Endothelial cell of umbilical vein (primary cell): ENCODE results near the gene U2AF2. TPM values are rescaled to one million over a fixed set of nuclear protein-coding genes. Genes with fewer than 3 reads are reported as not detected.

Experiments
- BruUV-seq: library from RNA; stranded (reverse); fragments of 400-500 nt; replicated peaks from 2 replicates; lab custom pipeline; 2021; lab: Mats Ljungman, UMichigan
- CTCF ChIA-PET: fragments of 300-600, 350-600 bp; sonication (Branson Sonifier 250); formaldehyde crosslinking; loops from one replicate; lab custom pipeline; 2021; ENCODE audit warnings: antibody characterized with exemption, inconsistent platforms; lab: Charles Lee
- POLR2A ChIA-PET: fragments of 300-600, 350-600 bp; sonication (Branson Sonifier 250); formaldehyde crosslinking; loops from one replicate; lab custom pipeline; 2021; ENCODE audit warnings: antibody characterized with exemption, inconsistent platforms; lab: Charles Lee
- DNase-seq: peaks from one replicate; pipeline ENCODE4 v3.0.0-alpha.2; 2011; ENCODE audit warnings: low read depth, low spot score
- FAIRE-seq: peaks from 2 replicates; lab custom pipeline; 2011; peaks lifted over from hg19 to GRCh38; lab: Jason Lieb, UNC
- H2AFZ ChIP-seq: 2 replicates; pipeline ENCODE4 v1.6.0; 2012; ENCODE audit warnings: low read depth, low read length, control low read depth, inconsistent platforms
- H3K27ac ChIP-seq: 2 replicates; pipeline ENCODE4 v1.5.1; 2011; ENCODE audit warnings: low read depth, mild to moderate bottlenecking, control low read depth, low read length, moderate library complexity; ENCODE audit not compliant: insufficient read depth
- H3K27me3 ChIP-seq, 2 experiments: 2 replicates each; pipeline versions ENCODE4 v1.6.0 to v1.6.1; 2011; ENCODE audit warnings: low read length in 2 of 2, mixed read lengths in 1 of 2; ENCODE audit not compliant: control insufficient read depth in 2 of 2, insufficient read depth in 2 of 2
- H3K36me3 ChIP-seq, 2 experiments: 2 replicates in 1 of 2; 3 replicates in 1 of 2; pipeline ENCODE4 v1.5.1; 2011; ENCODE audit warnings: low read length in 2 of 2, mild to moderate bottlenecking in 1 of 2, moderate library complexity in 1 of 2; ENCODE audit not compliant: control insufficient read depth in 2 of 2, insufficient read depth in 2 of 2; ENCODE audit errors: extremely low read depth in 1 of 2
- H3K4me1 ChIP-seq: 3 replicates; pipeline ENCODE4 v1.5.1; 2011; ENCODE audit warnings: mild to moderate bottlenecking, low read length; ENCODE audit not compliant: control insufficient read depth, insufficient read depth; ENCODE audit errors: extremely low read depth
- H3K4me2 ChIP-seq: 2 replicates; pipeline ENCODE4 v1.6.1; 2011; ENCODE audit warnings: low read length, control low read depth, mixed read lengths; ENCODE audit not compliant: insufficient read depth
- H3K4me3 ChIP-seq, 3 experiments: fragments of 200-600 bp in 1 of 3; sonication (generic), shearing (Covaris generic) in 1 of 3; replicated peaks in 1 of 3; 2 replicates each; pipeline ENCODE4 v1.5.1; 2011 to 2016; ENCODE audit warnings: control low read depth in 3 of 3, low read length in 3 of 3, mild to moderate bottlenecking in 2 of 3, inconsistent platforms in 1 of 3, low read depth in 1 of 3, moderate library complexity in 1 of 3; ENCODE audit not compliant: insufficient read depth in 1 of 3
- H3K79me2 ChIP-seq: 2 replicates; pipeline ENCODE4 v1.6.0; 2012; ENCODE audit warnings: low read length, inconsistent platforms; ENCODE audit not compliant: control insufficient read depth, insufficient read depth
- H3K9ac ChIP-seq: replicated peaks from 2 replicates; pipeline ENCODE3; 2011; ENCODE audit warnings: low read length, control low read depth; ENCODE audit not compliant: insufficient read depth; ENCODE audit errors: extremely low read depth
- H3K9me1 ChIP-seq: replicated peaks from 3 replicates; pipeline ENCODE4 v1.6.0; 2011; ENCODE audit warnings: mild to moderate bottlenecking, low read length; ENCODE audit not compliant: control insufficient read depth, insufficient read depth; ENCODE audit errors: extremely low read depth
- H3K9me3 ChIP-seq: replicated peaks from 2 replicates; pipeline ENCODE4 v1.5.1; 2012; ENCODE audit warnings: low read length, inconsistent platforms; ENCODE audit not compliant: control insufficient read depth, insufficient read depth
- H4K20me1 ChIP-seq: replicated peaks from 2 replicates; pipeline ENCODE3; 2011; ENCODE audit warnings: mild to moderate bottlenecking, low read length; ENCODE audit not compliant: control insufficient read depth, insufficient read depth; ENCODE audit errors: extremely low read depth
- EZH2 ChIP-seq: IDR thresholded peaks from 2 replicates; pipeline ENCODE4 v1.6.1; 2012; ENCODE audit warnings: borderline replicate concordance, low read depth, mild to moderate bottlenecking, moderate library complexity, low read length, inconsistent platforms; ENCODE audit not compliant: severe bottlenecking
- FOS ChIP-seq: IDR thresholded peaks from 2 replicates; pipeline ENCODE4 v1.6.1; 2011; ENCODE audit warnings: mild to moderate bottlenecking, low read length, moderate library complexity, borderline replicate concordance; ENCODE audit not compliant: insufficient read depth
- GATA2 ChIP-seq: IDR thresholded peaks from 2 replicates; pipeline ENCODE4 v1.7.0; 2011; ENCODE audit warnings: low read depth, mild to moderate bottlenecking, moderate library complexity, mixed read lengths, low read length; ENCODE audit not compliant: insufficient read length, insufficient read depth
- JUN ChIP-seq: IDR thresholded peaks from 2 replicates; pipeline ENCODE4 v1.6.1; 2011; ENCODE audit warnings: borderline replicate concordance, low read depth; ENCODE audit not compliant: insufficient read length, insufficient read depth
- MYC ChIP-seq: IDR thresholded peaks from one replicate; pipeline ENCODE4 v1.6.1; 2011; ENCODE audit warnings: mild to moderate bottlenecking, low read depth, low read length
- POLR2A ChIP-seq: IDR thresholded peaks from 2 replicates; pipeline ENCODE4 v1.6.1; 2012; ENCODE audit warnings: low read depth, mild to moderate bottlenecking, control low read depth, low read length
- POLR2AphosphoS5 ChIP-seq: IDR thresholded peaks from 2 replicates; pipeline ENCODE4 v1.6.1; 2012; ENCODE audit warnings: low read depth, mild to moderate bottlenecking, control low read depth, low read length, moderate library complexity; ENCODE audit not compliant: insufficient read depth
- dilution Hi-C: fragments of 300-500 bp; cut with MboI; formaldehyde crosslinking; loops from one replicate; pipeline ENCODE4 v1.15.0; 2019; ENCODE audit warnings: low sequenced_read_pairs; ENCODE audit not compliant: extremely low pct_ligation_motif_present
- intact Hi-C: fragments of 100-400 bp; cut with micrococcal nuclease; formaldehyde crosslinking; loops from one replicate; pipeline ENCODE4 v1.10.0; 2022
- polyA plus RNA-seq, 4 experiments: library from polyadenylated mRNA; depleted of rRNA in 3 of 4; stranded (reverse) in 3 of 4; unstranded in 1 of 4; fragments of >200 nt; gene quantifications; 2 replicates each; pipeline versions ENCODE4 v1.2.1 to v1.2.3, GENCODE V29; 2011 to 2012; ENCODE audit warnings: missing spikeins in 1 of 4
- total RNA-seq: library from RNA; stranded (reverse); gene quantifications from 2 replicates; pipeline ENCODE4 v1.2.3, GENCODE V29; 2021
- TF ChIP-seq, protein P1 (sequence below), 2 donors: IDR thresholded peaks; 1 replicate in 1 of 2; 2 replicates in 1 of 2; pipeline ENCODE4 v1.5.1; 2011; ENCODE audit warnings: low read length in 2 of 2, mild to moderate bottlenecking in 2 of 2, moderate library complexity in 2 of 2, control low read depth in 1 of 2, inconsistent platforms in 1 of 2, low read depth in 1 of 2; ENCODE audit not compliant: insufficient read depth in 1 of 2; ENCODE audit errors: extremely low read depth in 1 of 2
- TF ChIP-seq, protein P2 (sequence below): IDR thresholded peaks from 2 replicates; pipeline ENCODE4 v1.6.1; 2011; ENCODE audit not compliant: insufficient read depth, insufficient read length

The U2AF2 gene
- total and polyA plus RNA-seq, 2 donors (not counting 3 experiments of a cell fraction or from before 2014, with no cell fraction given): 183 to 259 TPM

DNA sequence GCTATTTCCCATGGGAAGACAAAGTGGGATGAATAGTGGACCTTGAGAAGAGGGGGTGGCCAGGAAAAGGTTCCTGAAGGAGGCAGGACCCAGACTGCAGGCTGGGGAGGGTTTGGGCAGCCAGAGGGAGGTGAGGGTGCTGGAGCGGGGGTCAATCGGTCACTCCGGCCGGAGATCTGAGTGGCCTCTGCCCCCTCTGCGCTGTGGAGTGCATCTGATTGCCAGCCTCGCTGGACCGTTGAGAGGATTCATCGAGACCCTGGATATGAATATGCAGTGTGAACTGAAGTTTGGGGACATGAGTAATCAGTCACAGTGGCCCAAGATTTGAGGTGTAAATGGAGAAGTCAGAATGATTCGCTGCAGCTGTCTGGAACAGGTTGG is 19.5 kb upstream of the U2AF2 start:
- Histone ChIP-seq H4K20me1 (no peaks in the 10 kb centered on the region), H3K27ac (peak overlapping the region; percentile 93), H3K4me2 (peak overlapping the region; percentile 96), H3K79me2 (peaks cover 22% of the 10 kb centered on the region), H3K4me1 (peaks cover 15% of the 10 kb centered on the region), H3K9me3 (no peaks in the 10 kb centered on the region), H3K27me3 (no peaks in the 10 kb centered on the region), H2AFZ (peak overlapping the region; percentile 84), H3K36me3 (no peaks in the 10 kb centered on the region), H3K4me3 (peak overlapping the region; percentile 53 to 91 (median 64)), H3K9ac (peak overlapping the region; percentile 99), H3K9me1 (no peaks in the 10 kb centered on the region)
- no peak for FAIRE-seq
- CTCF ChIA-PET: interaction anchor here (0.7 to 1.7 kb wide), 5 partner anchors 12 to 644 kb away, joined by 3 to 5 read pairs (median 4); partner anchors contain the start of genes CCDC106 and ZNF865
- dilution Hi-C loops (no loop called here), intact Hi-C loops (loop anchor here (1.0 kb wide), 2 partner anchors 8 to 35 kb away; partner anchors contain the start of genes ZNF524 and ZNF581)
- TSS peak; percentile 28 for BruUV-seq
- DNase-seq: no peak
- POLR2A ChIA-PET: no interaction called here
- TF ChIP-seq, protein P1, sequence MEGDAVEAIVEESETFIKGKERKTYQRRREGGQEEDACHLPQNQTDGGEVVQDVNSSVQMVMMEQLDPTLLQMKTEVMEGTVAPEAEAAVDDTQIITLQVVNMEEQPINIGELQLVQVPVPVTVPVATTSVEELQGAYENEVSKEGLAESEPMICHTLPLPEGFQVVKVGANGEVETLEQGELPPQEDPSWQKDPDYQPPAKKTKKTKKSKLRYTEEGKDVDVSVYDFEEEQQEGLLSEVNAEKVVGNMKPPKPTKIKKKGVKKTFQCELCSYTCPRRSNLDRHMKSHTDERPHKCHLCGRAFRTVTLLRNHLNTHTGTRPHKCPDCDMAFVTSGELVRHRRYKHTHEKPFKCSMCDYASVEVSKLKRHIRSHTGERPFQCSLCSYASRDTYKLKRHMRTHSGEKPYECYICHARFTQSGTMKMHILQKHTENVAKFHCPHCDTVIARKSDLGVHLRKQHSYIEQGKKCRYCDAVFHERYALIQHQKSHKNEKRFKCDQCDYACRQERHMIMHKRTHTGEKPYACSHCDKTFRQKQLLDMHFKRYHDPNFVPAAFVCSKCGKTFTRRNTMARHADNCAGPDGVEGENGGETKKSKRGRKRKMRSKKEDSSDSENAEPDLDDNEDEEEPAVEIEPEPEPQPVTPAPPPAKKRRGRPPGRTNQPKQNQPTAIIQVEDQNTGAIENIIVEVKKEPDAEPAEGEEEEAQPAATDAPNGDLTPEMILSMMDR (IDR thresholded peaks at IDR 0.05; ENCODE audit: extremely low read depth in 1 of 2, insufficient read depth in 1 of 2, low read depth in 1 of 2, low read length in 2 of 2): no peak
- TF ChIP-seq GATA2 (no peak), EZH2 (no peak), FOS (no peak), POLR2A (no peak), MYC (no peak), JUN (no peak), POLR2AphosphoS5 (no peak)
- TF ChIP-seq, protein P2, sequence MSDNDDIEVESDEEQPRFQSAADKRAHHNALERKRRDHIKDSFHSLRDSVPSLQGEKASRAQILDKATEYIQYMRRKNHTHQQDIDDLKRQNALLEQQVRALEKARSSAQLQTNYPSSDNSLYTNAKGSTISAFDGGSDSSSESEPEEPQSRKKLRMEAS: no peak
